Smooth muscle cell (in vitro differentiated cells): Measurements from ENCODE around the gene RBM28. TPM values are rescaled to one million over a fixed set of nuclear protein-coding genes. Genes with fewer than 3 reads are reported as not detected.

Experiments
- DNase-seq: peaks from one replicate; lab custom pipeline; 2025; ENCODE audit not compliant: unreplicated experiment; lab: John Stamatoyannopoulos, UW
- H2AFZ ChIP-seq: fragments of 200-600 bp; sonication (generic); 2 replicates; pipeline ENCODE4 v1.6.0; 2016; ENCODE audit warnings: antibody characterized with exemption, low read depth, mild to moderate bottlenecking
- H3F3A ChIP-seq: fragments of 200-600 bp; sonication (generic); 2 replicates; pipeline ENCODE4 v1.6.0; 2017; ENCODE audit warnings: antibody characterized with exemption, low read depth
- H3K27ac ChIP-seq: fragments of 200-600 bp; sonication (generic); 2 replicates; pipeline ENCODE4 v1.5.1; 2016; ENCODE audit warnings: low read depth, mild to moderate bottlenecking
- H3K27me3 ChIP-seq: fragments of 200-600 bp; sonication (generic); 2 replicates; pipeline ENCODE4 v1.6.1; 2016; ENCODE audit warnings: low read depth, mild to moderate bottlenecking
- H3K36me3 ChIP-seq: fragments of 200-600 bp; sonication (generic); 2 replicates; pipeline ENCODE4 v1.5.1; 2016; ENCODE audit warnings: low read depth
- H3K4me1 ChIP-seq: fragments of 200-600 bp; sonication (generic); 2 replicates; pipeline ENCODE4 v1.5.1; 2016; ENCODE audit warnings: low read depth
- H3K4me2 ChIP-seq: fragments of 200-600 bp; sonication (generic); 2 replicates; pipeline ENCODE4 v1.6.0; 2016; ENCODE audit warnings: mild to moderate bottlenecking
- H3K4me3 ChIP-seq: fragments of 200-600 bp; sonication (generic); 2 replicates; pipeline ENCODE4 v1.5.1; 2016; ENCODE audit warnings: mild to moderate bottlenecking
- H3K79me2 ChIP-seq: fragments of 200-600 bp; sonication (generic); 2 replicates; pipeline ENCODE4 v1.6.0; 2016; ENCODE audit warnings: low read depth, mild to moderate bottlenecking
- H3K9ac ChIP-seq: fragments of 200-600 bp; sonication (generic); 2 replicates; pipeline ENCODE4 v1.6.0; 2016; ENCODE audit warnings: low read depth
- H3K9me3 ChIP-seq: fragments of 200-600 bp; sonication (generic); replicated peaks from 2 replicates; pipeline ENCODE4 v1.5.1; 2016; ENCODE audit warnings: low read depth
- H4K20me1 ChIP-seq: fragments of 200-600 bp; sonication (generic); 2 replicates; pipeline ENCODE4 v1.6.0; 2016; ENCODE audit warnings: low read depth
- CTCF ChIP-seq: fragments of 200-600 bp; sonication (generic); IDR thresholded peaks from 2 replicates; pipeline ENCODE4 v1.5.1; 2017; ENCODE audit warnings: borderline replicate concordance, mild to moderate bottlenecking, antibody characterized with exemption; ENCODE audit not compliant: insufficient read depth, poor library complexity, severe bottlenecking
- WGBS: methylation state at CpG from one replicate; pipeline ENCODE4 v1.1.7; 2016; ENCODE audit warnings: low lambda C conversion rate; 5-methylcytosine and 5-hydroxymethylcytosine counted together
- polyA plus RNA-seq: library from polyadenylated mRNA; unstranded; fragments of >200 nt; fragmentation: Nextera tagmentation; extraction: Ambion mirVana; gene quantifications from 2 replicates; pipeline ENCODE4 v1.2.1, GENCODE V29; 2016
- total RNA-seq: library from RNA; depleted of rRNA; stranded (reverse); fragments of >200 nt; gene quantifications from 2 replicates; pipeline ENCODE4 v1.2.3, GENCODE V29; 2014

Gene RBM28
- total RNA-seq = 13.7 and 17.3 TPM in 2 replicates
- 23.2 and 27.1 TPM in 2 replicates for polyA plus RNA-seq

- Histone ChIP-seq H4K20me1 (peaks cover 7% of the 10 kb centered on the region), H3F3A (no peaks in the 10 kb centered on the region), H3K79me2 (peaks cover 29% of the 10 kb centered on the region), H3K27me3 (peaks cover 4% of the 10 kb centered on the region), H3K36me3 (no peaks in the 10 kb centered on the region), H3K9me3 (no peaks in the 10 kb centered on the region), H3K4me2 (peak within 1 kb of the TSS; percentile 98), H2AFZ (peak within 1 kb of the TSS; percentile 98), H3K4me1 (peaks cover 4% of the 10 kb centered on the region), H3K9ac (peak within 1 kb of the TSS; percentile 88), H3K4me3 (peak within 1 kb of the TSS; percentile 97), H3K27ac (peak within 1 kb of the TSS; percentile 87)
- peak; percentile 61 for DNase-seq
- WGBS = 16% methylated on average over 49 of the region's 49 CpGs
- no peak for TF ChIP-seq CTCF
Observed at GRCh38 chr7:128343554-128344430, at the start of gene RBM28. RBM28 (minus strand) TSS chr7:128343908; CDS start chr7:128343793, 115 bp downstream.

GRCh38 chr7:128392446-128393327 lies 49.0 kb upstream of the RBM28 start:
- peaks cover 7% of the 10 kb centered on the region for H3K36me3 ChIP-seq
- H3K27ac ChIP-seq = no peak overlapping the region
- no peak for DNase-seq
- H3K4me3 ChIP-seq = no peak overlapping the region
- H3K9me3 ChIP-seq = no peaks in the 10 kb centered on the region
- H3F3A ChIP-seq = no peaks in the 10 kb centered on the region
- H3K79me2 ChIP-seq = no peaks in the 10 kb centered on the region
- WGBS = 97% methylated on average over 18 of the region's 18 CpGs
- TF ChIP-seq CTCF = no peak
- no peaks in the 10 kb centered on the region for H3K27me3 ChIP-seq
- H3K9ac ChIP-seq = no peak overlapping the region
- no peak overlapping the region for H2AFZ ChIP-seq
- H3K4me2 ChIP-seq = no peak overlapping the region
- no peaks in the 10 kb centered on the region for H4K20me1 ChIP-seq
- H3K4me1 ChIP-seq = peaks cover 7% of the 10 kb centered on the region

GRCh38 chr7:128391805-128392204 lies 48.1 kb upstream of the RBM28 start:
- no peaks in the 10 kb centered on the region for H3K9me3 ChIP-seq

More at GRCh38 chr7:128391805-128392204, 48.1 kb upstream of the RBM28 start:
- Histone ChIP-seq H2AFZ (no peak overlapping the region), H4K20me1 (no peaks in the 10 kb centered on the region), H3K27me3 (no peaks in the 10 kb centered on the region), H3K9ac (no peak overlapping the region), H3K27ac (no peak overlapping the region), H3K4me3 (no peak overlapping the region), H3K36me3 (no peaks in the 10 kb centered on the region), H3K4me1 (peaks cover 7% of the 10 kb centered on the region), H3K79me2 (no peaks in the 10 kb centered on the region), H3F3A (no peaks in the 10 kb centered on the region), H3K4me2 (no peak overlapping the region)
- WGBS = 97% methylated on average over 7 of the region's 7 CpGs
- no peak for TF ChIP-seq CTCF
- no peak for DNase-seq
